A673 (cell line): Measurements from ENCODE around the gene CHMP3. TPM values are rescaled to one million over a fixed set of nuclear protein-coding genes. Genes with fewer than 3 reads are reported as not detected.
"Not testable (repeated sequence)": the region's sequence is repeated elsewhere in the genome, so short reads cannot be mapped to it uniquely, and the experiment has no call there.

Experiments
- BruUV-seq: library from RNA; stranded (reverse); fragments of 400-500 nt; replicated peaks from 2 replicates; lab custom pipeline; 2021; lab: Mats Ljungman, UMichigan
- CTCF ChIA-PET: fragments of 300-600 bp; sonication (Branson Sonifier 250); formaldehyde crosslinking; loops from one replicate; lab custom pipeline; 2022; ENCODE audit warnings: antibody characterized with exemption; lab: Charles Lee
- POLR2A ChIA-PET: fragments of 300-600 bp; sonication (Branson Sonifier 250); formaldehyde crosslinking; loops from one replicate; lab custom pipeline; 2022; ENCODE audit warnings: antibody characterized with exemption; ENCODE audit not compliant: low non-redundant PET; lab: Charles Lee
- DNase-seq: peaks from one replicate; pipeline ENCODE4 v3.0.0-alpha.2; 2015; ENCODE audit warnings: low spot score
- H3K27ac ChIP-seq: fragments of 200-600 bp; sonication (generic); 2 replicates; pipeline ENCODE4 v1.5.1; 2016; ENCODE audit warnings: mixed run types, low read depth, mild to moderate bottlenecking, mixed read lengths, antibody characterized with exemption, low read length; ENCODE audit not compliant: poor library complexity, severe bottlenecking
- H3K27me3 ChIP-seq: fragments of 200-600 bp; sonication (generic); replicated peaks from 2 replicates; pipeline ENCODE4 v1.6.1; 2017; ENCODE audit warnings: mixed run types, low read depth, mild to moderate bottlenecking, mixed read lengths, antibody characterized with exemption, low read length; ENCODE audit not compliant: insufficient read depth, poor library complexity
- H3K36me3 ChIP-seq: fragments of 200-600 bp; sonication (generic); 2 replicates; pipeline ENCODE4 v1.6.1; 2016; ENCODE audit warnings: mixed run types, mild to moderate bottlenecking, mixed read lengths, antibody characterized with exemption, low read length; ENCODE audit not compliant: insufficient read depth, poor library complexity, severe bottlenecking
- H3K4me1 ChIP-seq: fragments of 200-600 bp; sonication (generic); 2 replicates; pipeline ENCODE4 v1.6.1; 2017; ENCODE audit warnings: mixed run types, mild to moderate bottlenecking, mixed read lengths, antibody characterized with exemption, low read length; ENCODE audit not compliant: insufficient read depth, poor library complexity, severe bottlenecking
- H3K4me3 ChIP-seq: fragments of 200-600 bp; sonication (generic); 2 replicates; pipeline ENCODE4 v1.5.1; 2016; ENCODE audit warnings: low read depth, mixed run types, mild to moderate bottlenecking, mixed read lengths, low read length; ENCODE audit not compliant: poor library complexity, severe bottlenecking
- H3K9me3 ChIP-seq: fragments of 200-600 bp; sonication (generic); 2 replicates; pipeline ENCODE4 v1.6.1; 2016; ENCODE audit warnings: mixed run types, low read depth, mild to moderate bottlenecking, mixed read lengths, antibody characterized with exemption, low read length; ENCODE audit not compliant: poor library complexity, severe bottlenecking
- CTCF ChIP-seq: fragments of 300-800, 200-600 bp; sonication (generic); conservative IDR thresholded peaks from 2 replicates; pipeline ENCODE4 v1.5.1; 2017; ENCODE audit warnings: low read depth, mild to moderate bottlenecking, antibody characterized with exemption, low read length, moderate library complexity, mixed read lengths
- EZH2 ChIP-seq: fragments of 200-600 bp; sonication (generic); IDR thresholded peaks from 2 replicates; pipeline ENCODE4 v1.6.1; 2017; ENCODE audit warnings: borderline replicate concordance, low read depth, mild to moderate bottlenecking, mixed read lengths, antibody characterized with exemption, low read length; ENCODE audit not compliant: poor library complexity, severe bottlenecking
- intact Hi-C: fragments of 100-400 bp; cut with micrococcal nuclease; formaldehyde crosslinking; loops from one replicate; pipeline ENCODE4 v1.10.0; 2022; ENCODE audit not compliant: unreplicated experiment
- total RNA-seq: library from RNA; stranded (reverse); gene quantifications from 2 replicates; pipeline ENCODE4 v1.2.3, GENCODE V29; 2021

The CHMP3 gene
- total RNA-seq, 1 experiment from 2014 or later = 87.5 TPM

GRCh38 chr2:86552889-86553288, 10.4 kb downstream of the CHMP3 start:
- H3K4me3 ChIP-seq = no peak overlapping the region
- no peaks in the 10 kb centered on the region for H3K27me3 ChIP-seq
- intact Hi-C loops = no loop called here
- CTCF ChIA-PET = no interaction called here
- POLR2A ChIA-PET = no interaction called here
- TF ChIP-seq CTCF (no peak), EZH2 (no peak)
- H3K4me1 ChIP-seq = no peaks in the 10 kb centered on the region
- no peak for DNase-seq
- no peak overlapping the region for H3K27ac ChIP-seq
- H3K36me3 ChIP-seq = no peaks in the 10 kb centered on the region
- no TSS peak for BruUV-seq
- no peaks in the 10 kb centered on the region for H3K9me3 ChIP-seq

- H3K9me3 ChIP-seq, H3K4me3 ChIP-seq, CTCF ChIA-PET, H3K27me3 ChIP-seq, intact Hi-C loops, DNase-seq, H3K36me3 ChIP-seq, POLR2A ChIA-PET, H3K4me1 ChIP-seq, BruUV-seq, H3K27ac ChIP-seq: not testable (repeated sequence)
These were observed 13.1 kb downstream of the CHMP3 start for GRCh38 chr2:86549963-86550725.

GRCh38 chr2:86549440-86549839, 13.8 kb downstream of the CHMP3 start:
- intact Hi-C loops, H3K4me1 ChIP-seq, CTCF ChIA-PET, H3K36me3 ChIP-seq, H3K27ac ChIP-seq, H3K27me3 ChIP-seq, H3K9me3 ChIP-seq, POLR2A ChIA-PET, H3K4me3 ChIP-seq, DNase-seq, BruUV-seq: not testable (repeated sequence)

GRCh38 chr2:86548913-86549396, 14.3 kb downstream of the CHMP3 start:
- H3K4me3 ChIP-seq, DNase-seq, BruUV-seq, H3K36me3 ChIP-seq, intact Hi-C loops, H3K9me3 ChIP-seq, H3K4me1 ChIP-seq, CTCF ChIA-PET, H3K27ac ChIP-seq, H3K27me3 ChIP-seq, POLR2A ChIA-PET: not testable (repeated sequence)

GRCh38 chr2:86548165-86548912, 14.9 kb downstream of the CHMP3 start:
- intact Hi-C loops, DNase-seq, H3K4me3 ChIP-seq, POLR2A ChIA-PET, H3K9me3 ChIP-seq, H3K4me1 ChIP-seq, CTCF ChIA-PET, H3K27ac ChIP-seq, H3K27me3 ChIP-seq, H3K36me3 ChIP-seq, BruUV-seq: not testable (repeated sequence)

GRCh38 chr2:86545296-86545924, 17.8 kb downstream of the CHMP3 start:
- H3K4me1 ChIP-seq, H3K27ac ChIP-seq, H3K36me3 ChIP-seq, H3K9me3 ChIP-seq, CTCF ChIA-PET, H3K27me3 ChIP-seq, POLR2A ChIA-PET, BruUV-seq, intact Hi-C loops, H3K4me3 ChIP-seq, DNase-seq: not testable (repeated sequence)
